HG02852 (cell line): ENCODE measurements around the gene HAAO.
"Not testable (repeated sequence)": the region's sequence is repeated elsewhere in the genome, so short reads cannot be mapped to it uniquely, and the experiment has no call there.

Experiments used
- ATAC-seq: cut with Tn5 transposase; IDR thresholded peaks from one replicate; pipeline ENCODE4 v1.9.1; 2021; ENCODE audit warnings: mild to moderate bottlenecking, moderate library complexity; ENCODE audit not compliant: unreplicated experiment

The HAAO gene

GRCh38 chr2:42792583-42793333, at the start of gene HAAO:
TSS of gene HAAO (minus strand) at chr2:42792583. CDS start at chr2:42792536, 47 bp downstream.
- ATAC-seq = peak; percentile 28

DNA sequence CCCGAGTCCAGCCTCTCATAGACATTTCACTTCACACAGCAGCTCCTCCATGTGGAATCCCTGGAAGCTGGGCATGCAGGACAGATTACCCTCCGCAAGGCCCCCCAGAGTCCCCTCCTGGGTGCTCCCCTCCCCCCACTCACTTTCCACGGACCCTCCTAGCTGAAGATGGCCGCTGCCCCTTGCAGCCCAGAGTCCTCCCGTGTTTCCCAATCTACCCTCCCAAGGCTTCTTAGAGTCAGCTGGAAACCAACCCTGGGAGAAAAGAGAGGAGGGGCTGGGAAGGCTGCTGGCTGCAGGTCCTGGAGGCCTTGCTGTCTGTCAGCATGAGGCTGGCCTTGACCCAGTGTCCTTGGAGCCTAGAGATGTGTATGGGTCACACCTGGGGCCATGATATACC, 49.0 kb upstream of the HAAO start:
- no peak for ATAC-seq

GRCh38 chr2:42840760-42841159, 48.4 kb upstream of the HAAO start:
- no peak for ATAC-seq

DNA sequence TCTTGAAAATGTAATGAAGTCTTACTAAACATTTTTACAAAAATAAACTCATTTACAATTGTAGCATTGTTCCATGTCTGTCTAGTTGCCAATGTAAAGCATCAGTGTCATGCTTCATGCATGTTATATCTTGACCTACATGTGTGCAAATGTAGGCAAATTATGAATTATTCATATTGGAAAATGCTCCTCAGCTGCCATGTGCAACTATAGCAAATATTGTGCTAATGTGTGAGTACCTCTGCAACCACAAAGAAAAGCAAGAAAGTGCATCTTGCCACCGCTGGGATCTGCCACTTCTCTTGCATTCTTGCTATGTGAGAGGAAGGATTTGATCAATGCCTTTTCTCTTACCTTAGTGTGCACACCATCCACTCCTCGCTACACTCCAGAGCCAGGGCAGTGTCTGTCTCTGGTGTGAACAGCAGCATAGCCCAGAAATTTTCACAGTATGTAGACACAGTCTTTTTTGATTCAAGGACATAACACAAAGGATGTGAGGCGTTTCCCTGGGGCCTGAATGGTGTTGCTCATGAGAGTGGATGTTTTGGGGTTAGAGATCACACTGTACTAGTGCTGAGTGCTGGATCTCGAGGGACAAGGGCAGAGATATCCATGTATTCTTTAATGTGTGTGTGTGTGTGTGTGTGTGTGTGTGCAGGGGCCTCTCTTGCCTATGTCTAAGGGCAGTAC, 47.6 kb upstream of the HAAO start:
- no peak for ATAC-seq

DNA sequence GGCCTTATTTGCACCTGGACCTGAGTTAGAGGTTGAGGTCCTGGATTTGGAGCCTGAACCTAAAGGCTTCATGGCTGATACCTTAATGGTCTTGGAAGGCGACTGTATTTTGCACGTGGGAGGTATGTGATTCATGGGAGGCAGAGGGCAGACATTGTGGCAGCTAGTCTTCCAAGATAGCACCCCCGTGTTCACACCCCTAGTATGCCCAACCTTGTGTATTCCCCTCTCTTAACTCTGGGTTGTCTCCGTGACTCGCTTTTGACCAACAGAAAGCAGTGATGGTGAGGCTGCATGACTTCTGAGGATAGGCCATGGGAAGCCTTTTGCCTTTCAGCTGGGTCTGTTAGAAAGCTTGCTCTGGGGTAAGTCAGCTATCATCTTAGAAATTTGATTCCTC, 45.8 kb upstream of the HAAO start:
- ATAC-seq = no peak

DNA sequence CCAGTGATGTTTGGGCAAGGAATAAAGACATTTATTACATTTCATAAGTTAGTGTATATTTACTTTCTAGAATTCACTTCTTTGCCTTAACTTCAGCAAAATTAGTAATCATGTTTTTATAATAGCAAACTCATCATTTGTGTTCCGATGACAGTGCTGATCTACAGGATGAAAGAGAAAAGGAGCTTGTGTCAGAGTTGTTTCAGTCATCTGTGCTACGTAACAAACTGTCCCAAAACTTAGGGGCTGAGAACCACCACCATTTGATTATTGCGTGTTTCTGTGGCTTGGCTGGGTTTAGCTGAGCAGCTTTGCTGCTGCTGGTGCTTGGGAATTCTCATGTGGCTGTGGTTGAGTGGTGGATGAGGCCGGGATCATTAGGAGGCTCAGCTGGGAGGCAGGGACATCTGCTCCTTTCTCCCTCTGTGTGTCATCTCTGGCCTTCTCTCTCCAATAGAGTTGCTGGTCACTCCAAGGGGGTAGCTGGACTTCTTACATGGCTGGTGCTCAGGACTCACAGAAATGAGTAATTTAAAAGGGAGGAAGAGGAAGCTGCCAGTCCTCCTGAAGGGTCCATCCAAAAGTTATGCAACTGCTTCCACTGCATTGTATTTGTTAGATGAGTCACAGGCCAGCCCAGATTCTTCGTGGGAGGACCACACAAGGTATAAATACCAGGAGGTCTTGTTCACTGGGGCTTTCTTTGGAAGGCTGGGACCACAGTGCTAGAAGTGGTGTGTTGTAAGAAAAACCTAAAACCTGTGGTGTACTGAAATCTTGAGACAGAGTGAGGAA, 43.4 kb upstream of the HAAO start:
- no peak for ATAC-seq

- no peak for ATAC-seq
These were observed 41.8 kb upstream of the HAAO start for GRCh38 chr2:42834161-42834560.

DNA sequence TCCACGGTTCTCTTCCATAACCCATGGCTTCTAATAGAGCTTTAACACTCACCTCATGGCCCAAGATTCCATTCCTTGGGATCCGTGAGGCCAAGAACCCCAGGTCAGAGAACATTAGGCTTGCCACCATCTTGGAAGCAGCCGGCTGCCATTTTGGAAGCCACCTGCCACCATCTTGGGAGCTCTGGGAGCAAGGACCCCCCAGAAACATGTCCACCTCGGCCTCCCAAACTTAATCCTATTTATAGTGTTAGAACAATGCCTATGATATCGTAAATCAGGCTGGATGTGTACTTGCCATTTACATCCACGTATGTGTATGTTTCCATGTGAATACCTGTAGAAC, 39.9 kb upstream of the HAAO start:
- no peak for ATAC-seq

DNA sequence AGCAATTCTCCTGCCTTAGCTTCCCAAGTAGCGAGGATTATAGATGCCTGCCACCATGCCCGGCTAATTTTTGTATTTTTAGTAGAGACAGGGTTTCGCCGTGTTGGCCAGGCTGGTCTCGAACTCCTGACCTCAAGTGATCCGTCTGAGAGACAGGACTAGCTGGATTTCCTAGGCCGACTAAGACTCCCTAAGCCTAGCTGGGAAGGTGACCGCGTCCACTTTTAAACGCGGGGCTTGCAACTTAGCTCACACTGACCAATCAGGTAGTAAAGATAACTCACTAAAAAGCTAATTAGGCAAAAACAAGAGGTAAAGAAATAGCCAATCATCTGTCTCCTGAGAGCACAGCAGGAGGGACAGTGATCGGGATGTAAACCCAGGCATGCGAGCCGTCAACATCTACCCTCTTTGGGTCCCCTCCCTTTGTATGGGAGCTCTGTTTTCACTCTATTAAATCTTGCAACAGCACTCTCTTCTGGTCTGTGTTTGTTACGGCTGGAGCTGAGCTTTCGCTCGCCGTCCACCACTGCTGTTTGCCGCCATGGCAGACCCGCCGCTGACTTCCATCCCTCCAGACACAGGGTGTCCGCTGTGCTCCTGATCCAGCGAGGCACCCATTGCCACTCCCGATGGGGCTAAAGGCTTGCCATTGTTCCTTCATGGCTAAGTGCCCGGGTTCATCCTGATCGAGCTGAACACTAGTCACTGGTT, 39.3 kb upstream of the HAAO start:
- ATAC-seq = not testable (repeated sequence)

GRCh38 chr2:42830922-42831574, 38.7 kb upstream of the HAAO start:
- ATAC-seq = no peak

GRCh38 chr2:42829671-42830440, 37.5 kb upstream of the HAAO start:
- ATAC-seq = no peak

- peak; percentile 84 for ATAC-seq
These were observed 36.4 kb upstream of the HAAO start for GRCh38 chr2:42828487-42829425.

GRCh38 chr2:42827647-42828486, 35.5 kb upstream of the HAAO start:
- ATAC-seq = peak; percentile 81

DNA sequence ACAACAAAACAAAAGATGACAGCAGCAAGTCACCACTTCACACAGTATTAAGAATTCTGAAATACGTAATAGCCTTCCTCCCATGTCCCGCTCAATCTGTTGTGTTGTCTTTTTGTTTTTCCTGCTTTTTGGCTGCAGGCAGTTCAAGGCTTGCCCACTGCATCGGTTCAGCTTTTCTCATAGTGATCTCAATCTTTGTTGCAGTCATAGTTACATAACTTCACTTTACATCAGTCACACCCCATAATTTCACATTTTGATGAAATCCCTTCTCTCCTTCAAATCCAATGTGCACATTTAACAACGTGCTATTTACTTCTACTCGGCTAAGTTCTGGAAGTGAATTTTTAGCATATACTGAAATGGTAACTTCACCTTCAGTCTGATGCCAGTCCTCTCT, 33.8 kb upstream of the HAAO start:
- no peak for ATAC-seq

- no peak for ATAC-seq
These were observed 32.0 kb upstream of the HAAO start for GRCh38 chr2:42824454-42824807.

GRCh38 chr2:42823744-42824453, 31.5 kb upstream of the HAAO start:
- no peak for ATAC-seq

- no peak for ATAC-seq
These were observed 26.8 kb upstream of the HAAO start for GRCh38 chr2:42819160-42819559.
